Fibroblast of pulmonary artery (primary cell): ENCODE results near the gene EVA1A.
A peak's percentile ranks its signal among the peaks of the same experiment; 100 is the strongest.

Experiments
- DNase-seq: peaks from one replicate; pipeline ENCODE4 v3.0.0-alpha.2; 2010; ENCODE audit warnings: low read depth
- H3K4me3 ChIP-seq: replicated peaks from 2 replicates; pipeline ENCODE4 v1.5.1; 2011; ENCODE audit warnings: low read depth, mild to moderate bottlenecking, control low read depth, low read length, moderate library complexity
- CTCF ChIP-seq: IDR thresholded peaks from 2 replicates; pipeline ENCODE4 v1.5.1; 2011; ENCODE audit warnings: mild to moderate bottlenecking, control low read depth, low read length, inconsistent platforms; ENCODE audit errors: missing control alignments

Gene EVA1A

GRCh38 chr2:75589391-75590105 is 28.8 kb upstream of the EVA1A start:
- no peak overlapping the region for H3K4me3 ChIP-seq
- TF ChIP-seq CTCF = no peak
- peak; percentile 55 for DNase-seq

GRCh38 chr2:75587954-75588587 is 27.3 kb upstream of the EVA1A start:
- DNase-seq = peak; percentile 66
- no peak for TF ChIP-seq CTCF
- H3K4me3 ChIP-seq = no peak overlapping the region

GRCh38 chr2:75586971-75587370 is 26.2 kb upstream of the EVA1A start:
- no peak for TF ChIP-seq CTCF
- H3K4me3 ChIP-seq = no peak overlapping the region
- DNase-seq = no peak

- no peak for TF ChIP-seq CTCF
- DNase-seq = no peak
- H3K4me3 ChIP-seq = no peak overlapping the region
These were observed 22.1 kb upstream of the EVA1A start for GRCh38 chr2:75582840-75583239.

- TF ChIP-seq CTCF = no peak
- DNase-seq = no peak
These were observed 19.9 kb upstream of the EVA1A start for GRCh38 chr2:75580606-75581005.

GRCh38 chr2:75580156-75580555 is 19.4 kb upstream of the EVA1A start:
- H3K4me3 ChIP-seq = no peak overlapping the region
- no peak for DNase-seq

More at GRCh38 chr2:75580606-75581005, 19.9 kb upstream of the EVA1A start:
- no peak overlapping the region for H3K4me3 ChIP-seq

More at GRCh38 chr2:75580156-75580555, 19.4 kb upstream of the EVA1A start:
- TF ChIP-seq CTCF = no peak
